Esophagus squamous epithelium (tissue), 4 donors: Measurements from ENCODE around the gene PTPN18.

ENCODE experiments used
- CTCF ChIP-seq, 6 experiments: fragments of 450-650 bp in 4 of 6; fragments of 200-600 bp in 2 of 6; sonication (generic) in 2 of 6; IDR thresholded peaks; one replicate each; pipeline ENCODE4 v1.5.1; 2016 to 2019; ENCODE audit warnings: antibody characterized with exemption in 6 of 6, mild to moderate bottlenecking in 4 of 6, moderate library complexity in 4 of 6
- POLR2A ChIP-seq, 4 donors: fragments of 450-650 bp; IDR thresholded peaks; one replicate each; pipeline ENCODE4 v1.6.1; 2017; ENCODE audit warnings: antibody characterized with exemption in 4 of 4, mild to moderate bottlenecking in 4 of 4, moderate library complexity in 3 of 4

GRCh38 chr2:130393318-130393910, 37.6 kb downstream of the PTPN18 start:
- TF ChIP-seq CTCF (IDR thresholded peaks at IDR 0.05): no peak
- no peak for TF ChIP-seq POLR2A (IDR thresholded peaks at IDR 0.05)
